NT2/D1 (cell line): ENCODE measurements around the gene PPA1.
"Not testable (repeated sequence)": the region's sequence is repeated elsewhere in the genome, so short reads cannot be mapped to it uniquely, and the experiment has no call there.

ENCODE experiments used
- SUZ12 ChIP-seq: IDR thresholded peaks from 2 replicates; pipeline ENCODE4 v1.6.1; 2011; ENCODE audit not compliant: insufficient read length, insufficient read depth; ENCODE audit errors: extremely low read depth
- YY1 ChIP-seq: IDR thresholded peaks from 2 replicates; pipeline ENCODE4 v1.6.1; 2011; ENCODE audit not compliant: insufficient read length, insufficient read depth
- ZNF274 ChIP-seq: IDR thresholded peaks from 2 replicates; pipeline ENCODE4 v1.6.1; 2011; ENCODE audit warnings: mild to moderate bottlenecking, low read depth, low read length

GRCh38 chr10:70239986-70240385 lies 6.8 kb upstream of the PPA1 start:
- TF ChIP-seq YY1, ZNF274, SUZ12: not testable (repeated sequence)
